Breast epithelium (tissue), 4 donors: ENCODE measurements around the gene IKZF2. TPM values are rescaled to one million over a fixed set of nuclear protein-coding genes. Genes with fewer than 3 reads are reported as not detected.

Experiments used
- DNase-seq, 2 donors: peaks; one replicate each; pipeline ENCODE4 v3.0.0-alpha.2; 2019; ENCODE audit warnings: low spot score in 2 of 2
- H3K27ac ChIP-seq, 2 donors: fragments of 200-600 bp; sonication (generic) in 1 of 2; one replicate each; pipeline ENCODE4 v1.5.1; 2016 to 2019; ENCODE audit warnings: mild to moderate bottlenecking in 1 of 2
- H3K27me3 ChIP-seq, 2 donors: fragments of 200-600 bp; sonication (generic) in 1 of 2; one replicate each; pipeline versions ENCODE4 v1.5.1 to v1.6.0; 2017 to 2019; ENCODE audit warnings: control low read depth in 1 of 2, mild to moderate bottlenecking in 1 of 2
- H3K36me3 ChIP-seq: fragments of 200-600 bp; one replicate; pipeline ENCODE4 v1.5.1; 2019
- H3K4me1 ChIP-seq, 2 donors: fragments of 200-600 bp; sonication (generic); one replicate each; pipeline ENCODE4 v1.5.1; 2016 to 2019; ENCODE audit warnings: control low read depth in 1 of 2
- H3K4me3 ChIP-seq, 3 donors: fragments of 200-600 bp; sonication (generic); 1 replicate in 2 of 3; 2 replicates in 1 of 3; pipeline ENCODE4 v1.5.1; 2016 to 2019; ENCODE audit warnings: mild to moderate bottlenecking in 3 of 3, moderate library complexity in 2 of 3
- H3K9me3 ChIP-seq, 2 donors: fragments of 200-600 bp; sonication (generic) in 1 of 2; one replicate each; pipeline ENCODE4 v1.5.1; 2016 to 2019; ENCODE audit warnings: control low read depth in 1 of 2
- POLR2A ChIP-seq: fragments of 450-650 bp; IDR thresholded peaks from one replicate; pipeline ENCODE4 v1.6.1; 2016; ENCODE audit warnings: antibody characterized with exemption, mild to moderate bottlenecking, moderate library complexity
- POLR2AphosphoS5 ChIP-seq, 3 donors: sonication (generic); formaldehyde crosslinking; IDR thresholded peaks; one replicate each; pipeline ENCODE4 v1.6.1; 2017; ENCODE audit warnings: antibody characterized with exemption in 3 of 3
- intact Hi-C: fragments of 100-400 bp; cut with DNase I; formaldehyde crosslinking; loops from one replicate; pipeline ENCODE4 v1.15.1; 2023; ENCODE audit warnings: low total_unique reads
- total RNA-seq, 3 donors: library from RNA; depleted of rRNA; stranded (reverse); fragments of >200 nt; gene quantifications; one replicate each; pipeline ENCODE4 v1.1.0, GENCODE V29; 2016
- TF ChIP-seq, protein P1 (sequence below), 3 donors: fragments of 450-650 bp; IDR thresholded peaks; one replicate each; pipeline ENCODE4 v1.5.1; 2016 to 2017; ENCODE audit warnings: antibody characterized with exemption in 3 of 3, mild to moderate bottlenecking in 3 of 3, moderate library complexity in 3 of 3

The IKZF2 gene
- 10 to 100 TPM in 2 of 3 donors, 1 to 10 TPM in 1; 8.0 to 34.4 (median 22.0) TPM for total RNA-seq

DNA sequence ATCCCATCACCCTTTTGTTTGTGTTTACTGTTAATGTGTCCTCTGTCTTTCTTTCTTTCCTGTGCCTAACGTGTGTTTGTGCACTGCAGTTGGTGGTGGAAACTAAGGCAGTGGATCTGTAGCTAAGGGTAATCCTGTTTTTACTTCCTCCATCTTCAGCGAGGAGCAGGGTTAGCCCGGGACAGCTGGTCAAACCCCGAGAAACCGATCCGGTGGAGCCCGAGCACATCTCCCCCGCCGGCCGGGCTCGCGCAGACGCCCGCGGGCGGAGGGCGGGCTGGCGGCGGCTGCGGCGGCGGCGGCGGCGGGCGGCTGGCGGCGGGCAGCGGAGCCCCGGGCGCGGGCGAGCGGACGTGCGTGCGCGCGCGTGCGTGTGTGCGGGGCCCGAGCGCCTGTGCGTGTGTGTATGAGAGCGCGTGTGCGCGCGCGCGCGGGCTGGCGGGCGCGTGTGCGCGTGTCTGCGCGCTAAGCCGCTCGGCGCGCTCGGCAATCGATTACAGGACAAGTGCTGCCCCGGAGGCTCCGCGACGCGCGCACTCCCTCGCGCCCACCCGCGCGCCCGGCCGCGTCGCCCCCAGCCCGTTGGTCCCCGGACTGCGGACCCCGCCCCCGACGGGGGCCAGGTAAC is at the start of gene IKZF2:
Gene IKZF2 (minus strand): TSS at position 176 of the 628 bp plus-strand sequence. CDS start 2,983 bp downstream, outside the sequence.
- peaks cover 0 to 12% of the 10 kb centered on the region in 2 donors for H3K4me1 ChIP-seq
- DNase-seq: peak; percentile 66 to 77
- H3K36me3 ChIP-seq: no peaks in the 10 kb centered on the region
- intact Hi-C loops: loop anchor here (5.0 kb wide), 1 partner anchor 374 kb away; no protein-coding TSS in a partner anchor
- H3K9me3 ChIP-seq: no peaks in the 10 kb centered on the region
- H3K27ac ChIP-seq: peak within 1 kb of the TSS; percentile 96 to 98
- H3K27me3 ChIP-seq: no peaks in the 10 kb centered on the region
- TF ChIP-seq POLR2AphosphoS5 (IDR thresholded peaks at IDR 0.05) (peak in 1 of 3 donors; percentile 32), POLR2A (no peak)
- TF ChIP-seq, protein P1, sequence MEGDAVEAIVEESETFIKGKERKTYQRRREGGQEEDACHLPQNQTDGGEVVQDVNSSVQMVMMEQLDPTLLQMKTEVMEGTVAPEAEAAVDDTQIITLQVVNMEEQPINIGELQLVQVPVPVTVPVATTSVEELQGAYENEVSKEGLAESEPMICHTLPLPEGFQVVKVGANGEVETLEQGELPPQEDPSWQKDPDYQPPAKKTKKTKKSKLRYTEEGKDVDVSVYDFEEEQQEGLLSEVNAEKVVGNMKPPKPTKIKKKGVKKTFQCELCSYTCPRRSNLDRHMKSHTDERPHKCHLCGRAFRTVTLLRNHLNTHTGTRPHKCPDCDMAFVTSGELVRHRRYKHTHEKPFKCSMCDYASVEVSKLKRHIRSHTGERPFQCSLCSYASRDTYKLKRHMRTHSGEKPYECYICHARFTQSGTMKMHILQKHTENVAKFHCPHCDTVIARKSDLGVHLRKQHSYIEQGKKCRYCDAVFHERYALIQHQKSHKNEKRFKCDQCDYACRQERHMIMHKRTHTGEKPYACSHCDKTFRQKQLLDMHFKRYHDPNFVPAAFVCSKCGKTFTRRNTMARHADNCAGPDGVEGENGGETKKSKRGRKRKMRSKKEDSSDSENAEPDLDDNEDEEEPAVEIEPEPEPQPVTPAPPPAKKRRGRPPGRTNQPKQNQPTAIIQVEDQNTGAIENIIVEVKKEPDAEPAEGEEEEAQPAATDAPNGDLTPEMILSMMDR (IDR thresholded peaks at IDR 0.05): no peak
- peak within 1 kb of the TSS; percentile 81 to 94 (median 85) for H3K4me3 ChIP-seq

DNA sequence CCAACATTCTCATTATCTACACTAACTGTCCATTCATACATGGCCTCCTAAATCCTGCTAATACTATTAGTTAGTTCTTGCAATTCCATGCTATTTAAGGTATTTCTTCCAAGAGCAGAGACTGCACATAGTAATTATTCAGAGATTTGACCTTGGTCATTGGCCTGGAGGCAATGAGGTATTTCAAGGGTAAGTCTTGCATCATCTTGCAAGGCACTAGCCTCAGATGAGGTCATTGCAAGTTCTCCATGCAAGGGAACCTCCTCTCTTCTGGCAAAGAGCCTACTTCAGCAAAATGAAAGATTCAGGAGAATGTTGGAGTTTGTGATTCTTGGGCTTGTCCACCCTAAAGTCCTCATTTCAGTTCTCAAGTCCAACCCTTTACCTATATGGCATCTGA is 48.5 kb upstream of the IKZF2 start:
- intact Hi-C loops: no loop called here

DNA sequence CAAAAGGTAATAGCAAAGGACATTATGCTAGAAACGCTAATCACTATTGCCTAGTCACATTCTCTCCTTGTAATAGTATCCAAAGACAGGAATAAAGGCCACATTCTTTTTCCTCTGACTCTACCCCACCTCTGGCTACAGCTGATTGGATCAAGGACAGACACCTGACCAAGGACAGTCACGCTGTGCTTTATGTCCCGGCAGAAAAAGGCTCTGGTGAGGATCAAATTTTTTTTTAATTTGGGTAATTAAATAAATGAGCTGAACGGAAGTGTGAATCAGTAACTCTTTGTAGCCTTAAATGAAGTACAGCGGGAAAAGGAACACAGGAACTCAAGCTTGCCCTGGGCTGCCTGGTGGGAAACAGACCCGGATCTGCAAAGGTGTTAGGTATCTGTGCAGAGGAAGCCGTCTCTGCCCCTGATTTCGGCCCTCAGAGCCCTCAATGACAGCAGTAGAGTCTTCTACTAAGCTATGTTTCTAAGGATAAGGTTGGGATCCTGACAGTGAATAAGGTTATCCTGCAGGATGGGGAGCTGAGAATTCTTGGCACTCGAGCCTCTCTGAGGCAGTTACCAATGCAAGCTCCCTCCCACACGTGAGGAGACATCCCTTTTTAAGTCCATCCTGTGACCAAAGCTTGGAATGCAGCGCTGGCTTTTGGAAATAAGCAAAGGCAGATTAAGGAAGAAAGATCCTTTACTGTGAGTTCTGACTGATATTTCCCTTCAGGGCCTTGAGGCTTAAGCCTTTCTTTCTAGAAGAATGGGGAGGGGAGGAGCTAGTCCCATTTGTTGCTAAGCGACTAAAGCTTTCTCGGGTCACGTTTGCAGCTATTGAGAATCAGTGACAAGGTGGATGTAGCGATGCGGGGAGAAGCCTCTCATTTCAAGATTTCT is 37.8 kb upstream of the IKZF2 start:
- H3K4me1 ChIP-seq: no peaks in the 10 kb centered on the region
- no peak for DNase-seq
- no peak overlapping the region for H3K27ac ChIP-seq
- TF ChIP-seq, protein P1 (IDR thresholded peaks at IDR 0.05): no peak
- TF ChIP-seq POLR2A (no peak), POLR2AphosphoS5 (IDR thresholded peaks at IDR 0.05) (no peak)
- peaks cover 0 to 4% of the 10 kb centered on the region in 2 donors for H3K9me3 ChIP-seq
- no peaks in the 10 kb centered on the region for H3K36me3 ChIP-seq
- intact Hi-C loops: loop anchor here (5.0 kb wide), 1 partner anchor 1563 kb away; no protein-coding TSS in a partner anchor
- H3K4me3 ChIP-seq: no peak overlapping the region
- H3K27me3 ChIP-seq: no peaks in the 10 kb centered on the region

More for the DNA sequence above, 48.5 kb upstream of the IKZF2 start:
- H3K4me3 ChIP-seq: no peak overlapping the region
- no peak overlapping the region for H3K27ac ChIP-seq
- no peaks in the 10 kb centered on the region for H3K4me1 ChIP-seq
- H3K27me3 ChIP-seq: no peaks in the 10 kb centered on the region
- no peaks in the 10 kb centered on the region for H3K36me3 ChIP-seq
- no peaks in the 10 kb centered on the region for H3K9me3 ChIP-seq
- no peak for DNase-seq
- no peak for TF ChIP-seq POLR2A
- TF ChIP-seq, protein P1 (IDR thresholded peaks at IDR 0.05): no peak
- no peak for TF ChIP-seq POLR2AphosphoS5 (IDR thresholded peaks at IDR 0.05)

DNA sequence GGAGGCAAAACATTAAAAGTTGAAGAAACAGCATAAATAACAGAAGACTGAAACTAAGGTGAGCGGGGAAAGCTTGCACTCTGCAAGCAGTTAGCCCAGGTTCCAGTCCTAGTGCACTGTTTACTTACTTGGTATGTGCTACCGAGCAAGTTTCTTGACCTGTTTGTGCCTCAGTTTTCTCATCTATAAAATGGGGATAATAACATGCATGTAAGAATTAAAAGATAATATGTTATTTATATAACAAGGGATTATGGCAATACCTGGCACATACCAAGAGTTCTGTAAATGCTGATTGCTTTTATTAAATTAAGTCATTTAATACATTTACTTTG is 37.1 kb upstream of the IKZF2 start:
- Histone ChIP-seq H3K4me3 (no peak overlapping the region), H3K36me3 (no peaks in the 10 kb centered on the region), H3K27ac (no peak overlapping the region), H3K9me3 (peaks cover 0 to 4% of the 10 kb centered on the region in 2 donors), H3K27me3 (no peaks in the 10 kb centered on the region), H3K4me1 (no peaks in the 10 kb centered on the region)
- DNase-seq: no peak
- TF ChIP-seq POLR2A (no peak), POLR2AphosphoS5 (IDR thresholded peaks at IDR 0.05) (no peak)
- TF ChIP-seq, protein P1 (IDR thresholded peaks at IDR 0.05): no peak
- intact Hi-C loops: loop anchor here (5.0 kb wide), 1 partner anchor 1564 kb away; no protein-coding TSS in a partner anchor
